HCT116 (cell line): ENCODE results near the gene ANKRD40CL. TPM values are rescaled to one million over a fixed set of nuclear protein-coding genes. Genes with fewer than 3 reads are reported as not detected.

Experiments used
- ATAC-seq: fragments of 200-7000 bp; cut with Tn5 transposase; 2 replicates; pipeline ENCODE4 v1.9.1; 2020; ENCODE audit warnings: mild to moderate bottlenecking, moderate library complexity
- BruUV-seq: library from RNA; stranded (reverse); fragments of 400-500 nt; replicated peaks from 2 replicates; lab custom pipeline; 2021; lab: Mats Ljungman, UMichigan
- CTCF ChIA-PET: fragments of 300-600 bp; sonication (Branson Sonifier 250); formaldehyde crosslinking; loops from one replicate; lab custom pipeline; 2021; ENCODE audit warnings: antibody characterized with exemption; lab: Charles Lee
- POLR2A ChIA-PET: fragments of 300-600, 350-600 bp; sonication (Branson Sonifier 250); formaldehyde crosslinking; loops from one replicate; lab custom pipeline; 2021; ENCODE audit warnings: antibody characterized with exemption; lab: Charles Lee
- RAD21 ChIA-PET, 2 experiments: fragments of 300-600 bp; sonication (Branson Sonifier 250); formaldehyde crosslinking; loops; one replicate each; lab custom pipeline; 2023; ENCODE audit warnings: low total read pairs in 2 of 2; ENCODE audit not compliant: uncharacterized antibody in 2 of 2, unreplicated experiment in 2 of 2, low non-redundant PET in 1 of 2; lab: Charles Lee
- DNase-seq: peaks from one replicate; pipeline ENCODE4 v3.0.0-alpha.2; 2010; ENCODE audit warnings: low read depth, low spot score
- H2AFZ ChIP-seq: fragments of 200-600 bp; shearing (Covaris generic), sonication (generic); 2 replicates; pipeline ENCODE4 v1.6.1; 2017; ENCODE audit warnings: low read depth, mixed run types, mixed read lengths, antibody characterized with exemption, low read length; ENCODE audit not compliant: poor library complexity, severe bottlenecking
- H3K27ac ChIP-seq: 2 replicates; pipeline ENCODE4 v1.5.1; 2012; ENCODE audit warnings: low read depth, low read length
- H3K27me3 ChIP-seq: fragments of 200-600 bp; sonication (generic); 2 replicates; pipeline ENCODE4 v1.6.1; 2016; ENCODE audit warnings: mixed run types, low read length, mixed read lengths; ENCODE audit not compliant: insufficient read depth
- H3K36me3 ChIP-seq, 2 experiments: fragments of 200-500 bp in 1 of 2; fragments of 200-600 bp in 1 of 2; sonication (Bioruptor generic) in 1 of 2; sonication (generic) in 1 of 2; 2 replicates each; pipeline versions ENCODE4 v1.5.1 to v1.6.1; 2014 to 2016; ENCODE audit warnings: low read length in 2 of 2, inconsistent platforms in 1 of 2, mixed read lengths in 1 of 2, mixed run types in 1 of 2; ENCODE audit not compliant: insufficient read depth in 2 of 2, control insufficient read depth in 1 of 2
- H3K4me1 ChIP-seq, 2 experiments: fragments of 200-600 bp in 1 of 2; sonication (generic) in 1 of 2; 2 replicates each; pipeline versions ENCODE4 v1.5.1 to v1.6.1; 2012 to 2017; ENCODE audit warnings: low read length in 2 of 2, inconsistent platforms in 1 of 2, mild to moderate bottlenecking in 1 of 2, mixed read lengths in 1 of 2, mixed run types in 1 of 2, moderate library complexity in 1 of 2; ENCODE audit not compliant: insufficient read depth in 2 of 2, control insufficient read depth in 1 of 2
- H3K4me2 ChIP-seq: fragments of 200-600 bp; sonication (generic); 2 replicates; pipeline ENCODE4 v1.6.1; 2017; ENCODE audit warnings: mixed run types, low read length, mixed read lengths
- H3K4me3 ChIP-seq, 2 experiments: fragments of 200-600 bp in 1 of 2; sonication (generic) in 1 of 2; replicated peaks in 1 of 2; 2 replicates each; pipeline ENCODE4 v1.5.1; 2011 to 2016; ENCODE audit warnings: low read length in 2 of 2, control low read depth in 1 of 2, low read depth in 1 of 2, mild to moderate bottlenecking in 1 of 2, mixed read lengths in 1 of 2, mixed run types in 1 of 2
- H3K79me2 ChIP-seq: fragments of 200-600 bp; sonication (generic); 2 replicates; pipeline ENCODE4 v1.6.1; 2017; ENCODE audit warnings: mild to moderate bottlenecking, mixed run types, low read length, moderate library complexity, mixed read lengths; ENCODE audit not compliant: insufficient read depth
- H3K9ac ChIP-seq: fragments of 200-600 bp; sonication (generic); 2 replicates; pipeline ENCODE4 v1.6.1; 2016; ENCODE audit warnings: low read length, mixed read lengths
- H3K9me2 ChIP-seq: fragments of 200-600 bp; sonication (generic), shearing (Covaris generic); 2 replicates; pipeline ENCODE4 v1.6.1; 2017; ENCODE audit warnings: mixed run types, mild to moderate bottlenecking, moderate library complexity; ENCODE audit not compliant: insufficient read depth
- H3K9me3 ChIP-seq, 2 experiments: fragments of 200-500 bp in 1 of 2; fragments of 200-600 bp in 1 of 2; sonication (Bioruptor generic) in 1 of 2; sonication (generic) in 1 of 2; 2 replicates each; pipeline ENCODE4 v1.6.1; 2014 to 2017; ENCODE audit warnings: low read length in 2 of 2, mixed read lengths in 2 of 2, inconsistent platforms in 1 of 2, low read depth in 1 of 2, mild to moderate bottlenecking in 1 of 2, mixed run types in 1 of 2, moderate library complexity in 1 of 2; ENCODE audit not compliant: control insufficient read depth in 1 of 2, insufficient read depth in 1 of 2
- H4K20me1 ChIP-seq: fragments of 200-600 bp; sonication (generic), shearing (Covaris generic); 2 replicates; pipeline ENCODE4 v1.6.1; 2017; ENCODE audit warnings: mixed run types, mild to moderate bottlenecking, moderate library complexity; ENCODE audit not compliant: insufficient read depth
- ATF3 ChIP-seq: IDR thresholded peaks from 2 replicates; pipeline ENCODE4 v1.6.1; 2012
- CTCF ChIP-seq, 3 experiments: fragments of 200-600 bp in 1 of 3; sonication (generic) in 1 of 3; IDR thresholded peaks in 2 of 3; conservative IDR thresholded peaks in 1 of 3; 2 replicates each; pipeline ENCODE4 v1.5.1; 2012 to 2017; ENCODE audit warnings: low read depth in 2 of 3, low read length in 2 of 3, antibody characterized with exemption in 1 of 3, borderline replicate concordance in 1 of 3, control low read depth in 1 of 3, mild to moderate bottlenecking in 1 of 3, mixed read lengths in 1 of 3, mixed run types in 1 of 3, moderate library complexity in 1 of 3; ENCODE audit not compliant: insufficient read depth in 1 of 3
- EGR1 ChIP-seq: IDR thresholded peaks from 2 replicates; pipeline ENCODE4 v1.6.1; 2012; ENCODE audit warnings: low read depth
- EZH2 ChIP-seq: fragments of 200-600 bp; sonication (generic); IDR thresholded peaks from 2 replicates; pipeline ENCODE4 v1.6.1; 2017; ENCODE audit warnings: antibody characterized with exemption, mixed run types
- EZH2phosphoT487 ChIP-seq: fragments of 200-600 bp; IDR thresholded peaks from 2 replicates; pipeline ENCODE4 v1.6.1; 2018; ENCODE audit warnings: antibody characterized with exemption, borderline replicate concordance
- FOSL1 ChIP-seq: IDR thresholded peaks from 2 replicates; pipeline ENCODE4 v1.6.1; 2012; ENCODE audit warnings: low read depth
- JUND ChIP-seq: IDR thresholded peaks from 2 replicates; pipeline ENCODE4 v1.6.1; 2012
- POLR2AphosphoS5 ChIP-seq: IDR thresholded peaks from 2 replicates; pipeline ENCODE4 v1.6.1; 2011; ENCODE audit warnings: mild to moderate bottlenecking, low read depth, low read length, moderate library complexity
- RAD21 ChIP-seq: IDR thresholded peaks from 2 replicates; pipeline ENCODE4 v1.6.1; 2012; ENCODE audit warnings: low read depth, mild to moderate bottlenecking
- REST ChIP-seq: IDR thresholded peaks from 2 replicates; pipeline ENCODE4 v1.6.1; 2012; ENCODE audit warnings: low read depth
- SIN3A ChIP-seq: IDR thresholded peaks from 2 replicates; pipeline ENCODE4 v1.6.1; 2012; ENCODE audit warnings: low read depth
- SP1 ChIP-seq: IDR thresholded peaks from 2 replicates; pipeline ENCODE4 v1.6.1; 2012; ENCODE audit warnings: low read depth
- SRF ChIP-seq: IDR thresholded peaks from 2 replicates; pipeline ENCODE4 v1.6.1; 2012; ENCODE audit warnings: low read depth
- TCF7L2 ChIP-seq: IDR thresholded peaks from 2 replicates; pipeline ENCODE4 v1.7.0; 2011; ENCODE audit warnings: borderline replicate concordance, inconsistent platforms; ENCODE audit not compliant: insufficient read depth, insufficient read length; ENCODE audit errors: extremely low read depth
- YY1 ChIP-seq: IDR thresholded peaks from 2 replicates; pipeline ENCODE4 v1.6.1; 2011; ENCODE audit warnings: low read length, low read depth, moderate library complexity, mild to moderate bottlenecking; ENCODE audit not compliant: insufficient replicate concordance; ENCODE audit errors: extremely low read depth
- ZBTB33 ChIP-seq: IDR thresholded peaks from 2 replicates; pipeline ENCODE4 v1.6.1; 2011; ENCODE audit warnings: mild to moderate bottlenecking, low read length, moderate library complexity; ENCODE audit not compliant: insufficient replicate concordance; ENCODE audit errors: extremely low read depth
- ZNF274 ChIP-seq: fragments of 200-500 bp; sonication (Bioruptor generic); IDR thresholded peaks from 2 replicates; pipeline ENCODE4 v1.6.1; 2014; ENCODE audit warnings: mild to moderate bottlenecking, low read depth, low read length, inconsistent platforms
- intact Hi-C: fragments of 100-400 bp; cut with micrococcal nuclease; formaldehyde crosslinking; loops from 2 replicates; pipeline ENCODE4 v1.10.0; 2022
- total RNA-seq: library from RNA; stranded (reverse); gene quantifications from one replicate; pipeline ENCODE4 v1.2.1, GENCODE V29; 2021; ENCODE audit not compliant: unreplicated experiment

ANKRD40CL gene
- total RNA-seq, 1 experiment from 2014 or later = 0.57 TPM

- Histone ChIP-seq H3K9me2 (no peaks in the 10 kb centered on the region), H3K4me3 (no peak overlapping the region), H3K4me2 (no peak overlapping the region), H2AFZ (no peak overlapping the region), H3K27ac (no peak overlapping the region), H4K20me1 (no peaks in the 10 kb centered on the region), H3K9me3 (no peaks in the 10 kb centered on the region), H3K79me2 (no peaks in the 10 kb centered on the region), H3K9ac (no peak overlapping the region), H3K4me1 (peaks cover 10 to 12% of the 10 kb centered on the region in 2 experiments; a peak in 3 of 4 replicates), H3K27me3 (no peaks in the 10 kb centered on the region), H3K36me3 (no peaks in the 10 kb centered on the region)
- intact Hi-C loops = no loop called here
- no peak for ATAC-seq
- BruUV-seq = no TSS peak
- no peak for DNase-seq
- CTCF ChIA-PET = interaction anchor here (0.6 to 3.7 kb wide), 2 partner anchors 18 to 47 kb away, joined by 3 to 21 read pairs; no protein-coding TSS in a partner anchor
- RAD21 ChIA-PET = no interaction called here
- TF ChIP-seq ZBTB33 (no peak), JUND (no peak), SIN3A (no peak), EZH2phosphoT487 (no peak), SP1 (no peak), EGR1 (no peak), REST (no peak), YY1 (no peak), SRF (no peak), FOSL1 (no peak), TCF7L2 (no peak), EZH2 (no peak), CTCF (IDR thresholded peaks at IDR 0.05 in 2 of 3, conservative IDR thresholded peaks at IDR 0.05 in 1 of 3; ENCODE audit: borderline replicate concordance in 1 of 3, insufficient read depth in 1 of 3, low read depth in 2 of 3, low read length in 2 of 3) (no peak), ZNF274 (no peak), ATF3 (no peak), POLR2AphosphoS5 (no peak), RAD21 (no peak)
- POLR2A ChIA-PET = no interaction called here
Observed at GRCh38 chr17:50764734-50765149, 2.6 kb downstream of the ANKRD40CL start.
